DMS 273 treated with DMSO at 0.1 percent for 48 hours (cell line): ENCODE measurements around the gene FAM13A.
"Not testable (repeated sequence)": the region's sequence is repeated elsewhere in the genome, so short reads cannot be mapped to it uniquely, and the experiment has no call there.

Experiments
- DNase-seq: peaks from one replicate; lab custom pipeline; 2025; lab: John Stamatoyannopoulos, UW

The FAM13A gene

GRCh38 chr4:88999392-88999930 is 57.5 kb downstream of the FAM13A start:
- DNase-seq = no peak

GRCh38 chr4:88998891-88999290 is 58.1 kb downstream of the FAM13A start:
- no peak for DNase-seq

- DNase-seq = no peak
Measured at GRCh38 chr4:88998001-88998400, 59.0 kb downstream of the FAM13A start.

GRCh38 chr4:88995874-88996273 is 61.1 kb downstream of the FAM13A start:
- DNase-seq = no peak

GRCh38 chr4:88995257-88995656 is 61.7 kb downstream of the FAM13A start:
- DNase-seq = not testable (repeated sequence)

- no peak for DNase-seq
Measured at GRCh38 chr4:88993246-88993645, 63.7 kb downstream of the FAM13A start.

GRCh38 chr4:88991746-88992145 is 65.2 kb downstream of the FAM13A start:
- no peak for DNase-seq

- no peak for DNase-seq
Measured at GRCh38 chr4:88989990-88990389, 67.0 kb downstream of the FAM13A start.

- no peak for DNase-seq
Measured at GRCh38 chr4:88985088-88985773, 71.8 kb downstream of the FAM13A start.

- no peak for DNase-seq
Measured at GRCh38 chr4:88982757-88983156, 74.2 kb downstream of the FAM13A start.

- DNase-seq = no peak
Measured at GRCh38 chr4:88981993-88982392, 75.0 kb downstream of the FAM13A start.

GRCh38 chr4:88981556-88981955 is 75.4 kb downstream of the FAM13A start:
- DNase-seq = no peak

GRCh38 chr4:88979276-88979675 is 77.7 kb downstream of the FAM13A start:
- no peak for DNase-seq

GRCh38 chr4:88976775-88977035 is 80.3 kb downstream of the FAM13A start:
- no peak for DNase-seq

GRCh38 chr4:88975958-88976774 is 80.8 kb downstream of the FAM13A start:
- DNase-seq = no peak

GRCh38 chr4:88971536-88971935 is 85.4 kb downstream of the FAM13A start:
- DNase-seq = no peak

GRCh38 chr4:88969746-88970145 is 87.2 kb downstream of the FAM13A start:
- DNase-seq = no peak

- no peak for DNase-seq
Measured at GRCh38 chr4:88969271-88969670, 87.7 kb downstream of the FAM13A start.

- no peak for DNase-seq
Measured at GRCh38 chr4:88967883-88968331, 89.1 kb downstream of the FAM13A start.

GRCh38 chr4:88965053-88965452 is 91.9 kb downstream of the FAM13A start:
- no peak for DNase-seq

- no peak for DNase-seq
Measured at GRCh38 chr4:88964450-88964849, 92.5 kb downstream of the FAM13A start.

- DNase-seq = no peak
Measured at GRCh38 chr4:88963817-88964216, 93.2 kb downstream of the FAM13A start.

- DNase-seq = no peak
Measured at GRCh38 chr4:88962396-88962795, 94.6 kb downstream of the FAM13A start.
